ENCODE results near the gene SEL1L3. TPM values are rescaled to one million over a fixed set of nuclear protein-coding genes. Genes with fewer than 3 reads are reported as not detected.

Gene SEL1L3
- total RNA-seq, 1 experiment from 2014 or later: 48.3 TPM

- no peak for TF ChIP-seq CTCF (conservative IDR thresholded peaks at IDR 0.05)
- Histone ChIP-seq H3K27ac (ENCODE audit: insufficient read length, low read depth, low read length) (no peak overlapping the region), H2BK12ac (ENCODE audit: insufficient read length, low read depth, low read length) (no peak overlapping the region), H2BK5ac (ENCODE audit: insufficient read length, low read length) (no peak overlapping the region), H4K20me1 (ENCODE audit: control insufficient read depth, insufficient read depth, insufficient read length) (no peaks in the 10 kb centered on the region), H2BK15ac (ENCODE audit: low read depth, low read length) (no peak overlapping the region), H3K27me3 (ENCODE audit: insufficient read depth, low read length) (no peaks in the 10 kb centered on the region), H3K4me1 (ENCODE audit: insufficient read depth, low read length) (no peaks in the 10 kb centered on the region), H3K4me2 (ENCODE audit: insufficient read depth, insufficient read length, low read length) (no peak overlapping the region), H2AFZ (ENCODE audit: low read length) (no peak overlapping the region), H3K23me2 (ENCODE audit: insufficient read length, low read depth, low read length, poor library complexity, severe bottlenecking) (no peaks in the 10 kb centered on the region), H3K14ac (ENCODE audit: insufficient read depth, low read length) (no peak overlapping the region), H3K79me1 (ENCODE audit: insufficient read depth, low read depth, low read length, poor library complexity, severe bottlenecking) (no peaks in the 10 kb centered on the region), H3K9ac (ENCODE audit: extremely low read depth, insufficient read length, low read length) (no peak overlapping the region), H3K4ac (ENCODE audit: low read depth, low read length) (no peak overlapping the region), H2AK5ac (ENCODE audit: insufficient read length, low read length) (no peak overlapping the region), H3T11ph (ENCODE audit: low read length) (no peak overlapping the region), H4K91ac (ENCODE audit: insufficient read length, low read depth, low read length) (no peak overlapping the region), H3K9me3 (ENCODE audit: control insufficient read depth, low read depth, low read length) (no peaks in the 10 kb centered on the region), H3K79me2 (ENCODE audit: insufficient read depth, low read length) (no peaks in the 10 kb centered on the region), H3K56ac (ENCODE audit: insufficient read length, low read depth, low read length) (no peak overlapping the region), H2BK120ac (ENCODE audit: low read depth, low read length, poor library complexity, severe bottlenecking) (no peak overlapping the region), H2BK20ac (ENCODE audit: low read depth, low read length, poor library complexity, severe bottlenecking) (no peak overlapping the region), H4K5ac (ENCODE audit: insufficient read length, low read depth, low read length) (no peak overlapping the region), H3K23ac (ENCODE audit: insufficient read length, low read depth, low read length) (no peak overlapping the region), H4K8ac (replicated peaks; ENCODE audit: insufficient read length, low read depth, low read length) (no peak overlapping the region), H3K18ac (ENCODE audit: insufficient read length, low read depth, low read length) (no peak overlapping the region)
- no peak for DNase-seq
- H3K36me3 Mint-ChIP-seq (ENCODE audit: insufficient read depth in 1 of 3, low read depth in 3 of 3): peaks cover 0 to 4% (median 4%) of the 10 kb centered on the region in 3 experiments; a peak in 2 of 7 replicates
- WGBS (ENCODE audit: extremely low coverage, insufficient read length, low lambda C conversion rate): no CpG with 5 or more reads among the region's 3 CpGs
- peaks cover 3% of the 10 kb centered on the region for H3K27me3 Mint-ChIP-seq (ENCODE audit: low read depth)
- H3K4me3 Mint-ChIP-seq: no peak overlapping the region
- H3K9me3 Mint-ChIP-seq: peaks cover 3 to 10% of the 10 kb centered on the region in 2 experiments; a peak in 4 of 5 replicates
- no peak overlapping the region for H3K27ac Mint-ChIP-seq
- H3K4me1 Mint-ChIP-seq: peaks cover 12 to 17% of the 10 kb centered on the region in 2 experiments
Observed at GRCh38 chr4:25904748-25905082, 41.9 kb upstream of the SEL1L3 start.

All from H9 (cell line).